ENCODE data around the gene E2F6.

GRCh38 chr2:11405599-11406266 is 60.2 kb downstream of the E2F6 start:
- TF ChIP-seq, protein P1, sequence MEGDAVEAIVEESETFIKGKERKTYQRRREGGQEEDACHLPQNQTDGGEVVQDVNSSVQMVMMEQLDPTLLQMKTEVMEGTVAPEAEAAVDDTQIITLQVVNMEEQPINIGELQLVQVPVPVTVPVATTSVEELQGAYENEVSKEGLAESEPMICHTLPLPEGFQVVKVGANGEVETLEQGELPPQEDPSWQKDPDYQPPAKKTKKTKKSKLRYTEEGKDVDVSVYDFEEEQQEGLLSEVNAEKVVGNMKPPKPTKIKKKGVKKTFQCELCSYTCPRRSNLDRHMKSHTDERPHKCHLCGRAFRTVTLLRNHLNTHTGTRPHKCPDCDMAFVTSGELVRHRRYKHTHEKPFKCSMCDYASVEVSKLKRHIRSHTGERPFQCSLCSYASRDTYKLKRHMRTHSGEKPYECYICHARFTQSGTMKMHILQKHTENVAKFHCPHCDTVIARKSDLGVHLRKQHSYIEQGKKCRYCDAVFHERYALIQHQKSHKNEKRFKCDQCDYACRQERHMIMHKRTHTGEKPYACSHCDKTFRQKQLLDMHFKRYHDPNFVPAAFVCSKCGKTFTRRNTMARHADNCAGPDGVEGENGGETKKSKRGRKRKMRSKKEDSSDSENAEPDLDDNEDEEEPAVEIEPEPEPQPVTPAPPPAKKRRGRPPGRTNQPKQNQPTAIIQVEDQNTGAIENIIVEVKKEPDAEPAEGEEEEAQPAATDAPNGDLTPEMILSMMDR (tag by site-specific recombination; IDR thresholded peaks at IDR 0.05) = no peak
- TF ChIP-seq ZFP37 (tag by site-specific recombination; IDR thresholded peaks at IDR 0.05) = no peak
- TF ChIP-seq KLF10 (tag by site-specific recombination; IDR thresholded peaks at IDR 0.05) = no peak
- TF ChIP-seq ZBTB17 (tag by site-specific recombination; IDR thresholded peaks at IDR 0.05) = no peak
- TF ChIP-seq, protein P2, sequence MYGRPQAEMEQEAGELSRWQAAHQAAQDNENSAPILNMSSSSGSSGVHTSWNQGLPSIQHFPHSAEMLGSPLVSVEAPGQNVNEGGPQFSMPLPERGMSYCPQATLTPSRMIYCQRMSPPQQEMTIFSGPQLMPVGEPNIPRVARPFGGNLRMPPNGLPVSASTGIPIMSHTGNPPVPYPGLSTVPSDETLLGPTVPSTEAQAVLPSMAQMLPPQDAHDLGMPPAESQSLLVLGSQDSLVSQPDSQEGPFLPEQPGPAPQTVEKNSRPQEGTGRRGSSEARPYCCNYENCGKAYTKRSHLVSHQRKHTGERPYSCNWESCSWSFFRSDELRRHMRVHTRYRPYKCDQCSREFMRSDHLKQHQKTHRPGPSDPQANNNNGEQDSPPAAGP (tag by site-specific recombination; IDR thresholded peaks at IDR 0.05) = no peak
- no peak for TF ChIP-seq ZNF221 (tag by site-specific recombination; IDR thresholded peaks at IDR 0.05; ENCODE audit: borderline replicate concordance)
- no peak for TF ChIP-seq ZNF707 (tag by site-specific recombination; IDR thresholded peaks at IDR 0.05)
- no peak for TF ChIP-seq ZBTB10 (tag by site-specific recombination; IDR thresholded peaks at IDR 0.05)
- no peak for TF ChIP-seq ZNF423 (tag by site-specific recombination; IDR thresholded peaks at IDR 0.05)
- no peak for TF ChIP-seq ZNF2 (tag by site-specific recombination; IDR thresholded peaks at IDR 0.05)
- no peak for TF ChIP-seq ZNF140 (tag by site-specific recombination; IDR thresholded peaks at IDR 0.05)
- TF ChIP-seq TSHZ1 (tag by site-specific recombination; IDR thresholded peaks at IDR 0.05; ENCODE audit: borderline replicate concordance) = no peak
- no peak for TF ChIP-seq ZSCAN4 (tag by site-specific recombination; IDR thresholded peaks at IDR 0.05)
- TF ChIP-seq KLF7 (tag by site-specific recombination; IDR thresholded peaks at IDR 0.05; ENCODE audit: borderline replicate concordance) = no peak

Data from HEK293 (cell line).